Keratinocyte (primary cell): ENCODE data around the gene KCNJ16.

Experiments
- EZH2 ChIP-seq: IDR thresholded peaks from one replicate; pipeline ENCODE4 v1.6.1; 2012; ENCODE audit warnings: inconsistent platforms, mild to moderate bottlenecking, low read length, moderate library complexity
- TF ChIP-seq, protein P1 (sequence below), 3 experiments: IDR thresholded peaks in 1 of 3; conservative IDR thresholded peaks in 1 of 3; optimal IDR thresholded peaks in 1 of 3; 2 replicates in 2 of 3; 3 replicates in 1 of 3; pipeline versions ENCODE3 to v1.5.1; 2011; ENCODE audit warnings: low read length in 3 of 3, mild to moderate bottlenecking in 3 of 3, moderate library complexity in 2 of 3, control low read depth in 1 of 3, inconsistent platforms in 1 of 3; ENCODE audit not compliant: insufficient read depth in 2 of 3; ENCODE audit errors: extremely low read depth in 1 of 3

DNA sequence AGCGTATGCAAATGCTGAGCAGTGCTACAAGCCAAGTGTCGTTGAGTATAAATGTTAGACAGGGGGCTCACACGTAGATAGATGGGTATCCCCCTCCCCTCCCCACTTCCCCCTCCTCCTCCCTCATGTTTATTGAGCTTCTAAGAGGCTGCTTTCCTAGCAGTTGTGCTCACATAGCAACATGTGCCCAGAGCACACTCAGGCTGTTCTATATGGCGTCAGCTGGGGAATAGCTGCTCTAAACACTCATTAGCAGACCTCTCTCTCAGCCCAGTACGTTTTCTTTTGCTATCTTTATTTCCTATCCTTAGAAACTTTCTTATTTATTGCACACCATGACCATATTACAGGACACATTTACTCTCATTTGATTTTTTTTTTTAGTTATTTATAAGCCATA lies 96.1 kb downstream of the KCNJ16 start:
- TF ChIP-seq, protein P1, sequence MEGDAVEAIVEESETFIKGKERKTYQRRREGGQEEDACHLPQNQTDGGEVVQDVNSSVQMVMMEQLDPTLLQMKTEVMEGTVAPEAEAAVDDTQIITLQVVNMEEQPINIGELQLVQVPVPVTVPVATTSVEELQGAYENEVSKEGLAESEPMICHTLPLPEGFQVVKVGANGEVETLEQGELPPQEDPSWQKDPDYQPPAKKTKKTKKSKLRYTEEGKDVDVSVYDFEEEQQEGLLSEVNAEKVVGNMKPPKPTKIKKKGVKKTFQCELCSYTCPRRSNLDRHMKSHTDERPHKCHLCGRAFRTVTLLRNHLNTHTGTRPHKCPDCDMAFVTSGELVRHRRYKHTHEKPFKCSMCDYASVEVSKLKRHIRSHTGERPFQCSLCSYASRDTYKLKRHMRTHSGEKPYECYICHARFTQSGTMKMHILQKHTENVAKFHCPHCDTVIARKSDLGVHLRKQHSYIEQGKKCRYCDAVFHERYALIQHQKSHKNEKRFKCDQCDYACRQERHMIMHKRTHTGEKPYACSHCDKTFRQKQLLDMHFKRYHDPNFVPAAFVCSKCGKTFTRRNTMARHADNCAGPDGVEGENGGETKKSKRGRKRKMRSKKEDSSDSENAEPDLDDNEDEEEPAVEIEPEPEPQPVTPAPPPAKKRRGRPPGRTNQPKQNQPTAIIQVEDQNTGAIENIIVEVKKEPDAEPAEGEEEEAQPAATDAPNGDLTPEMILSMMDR (optimal IDR thresholded peaks at IDR 0.05 in 1 of 3, IDR thresholded peaks at IDR 0.05 in 1 of 3, conservative IDR thresholded peaks at IDR 0.05 in 1 of 3; ENCODE audit: extremely low read depth in 1 of 3, insufficient read depth in 2 of 3, low read length in 3 of 3) = no peak
- no peak for TF ChIP-seq EZH2
